Measurements from ENCODE around the gene CYFIP1. TPM values are rescaled to one million over a fixed set of nuclear protein-coding genes. Genes with fewer than 3 reads are reported as not detected.

Gene CYFIP1
- total RNA-seq, 2 donors from 2014 or later, result 21.1 to 32.7 TPM

- Histone ChIP-seq H3K9me3 (no peaks in the 10 kb centered on the region), H3K4me3 (no peak overlapping the region), H3K27ac (no peak overlapping the region), H3K27me3 (no peaks in the 10 kb centered on the region), H3K4me1 (peaks cover 0 to 30% of the 10 kb centered on the region in 2 donors), H3K36me3 (peaks cover 37% of the 10 kb centered on the region)
- DNase-seq (ENCODE audit: low spot score), result no peak
- no peak for TF ChIP-seq CTCF (IDR thresholded peaks at IDR 0.05)
Measured at GRCh38 chr15:22944651-22945050, 35.5 kb downstream of the CYFIP1 start.

- H3K27me3 ChIP-seq, result no peaks in the 10 kb centered on the region
- no peak for DNase-seq (ENCODE audit: low spot score)
- peaks cover 0 to 15% of the 10 kb centered on the region in 2 donors for H3K4me1 ChIP-seq
- no peaks in the 10 kb centered on the region for H3K9me3 ChIP-seq
- peaks cover 51% of the 10 kb centered on the region for H3K36me3 ChIP-seq
- no peak overlapping the region for H3K4me3 ChIP-seq
- H3K27ac ChIP-seq, result no peak overlapping the region
- TF ChIP-seq CTCF (IDR thresholded peaks at IDR 0.05), result no peak
Measured at GRCh38 chr15:22942877-22943276, 37.3 kb downstream of the CYFIP1 start.

- no peak for TF ChIP-seq CTCF (IDR thresholded peaks at IDR 0.05)
- Histone ChIP-seq H3K36me3 (peaks cover 56% of the 10 kb centered on the region), H3K4me1 (peaks cover 0 to 10% of the 10 kb centered on the region in 2 donors), H3K9me3 (no peaks in the 10 kb centered on the region), H3K4me3 (no peak overlapping the region), H3K27ac (no peak overlapping the region), H3K27me3 (no peaks in the 10 kb centered on the region)
- no peak for DNase-seq (ENCODE audit: low spot score)
Measured at GRCh38 chr15:22942306-22942855, 37.8 kb downstream of the CYFIP1 start.

GRCh38 chr15:22941179-22941578 is 39.0 kb downstream of the CYFIP1 start:
- H3K9me3 ChIP-seq, result no peaks in the 10 kb centered on the region
- H3K4me3 ChIP-seq, result no peak overlapping the region
- peaks cover 65% of the 10 kb centered on the region for H3K36me3 ChIP-seq
- H3K4me1 ChIP-seq, result peaks cover 0 to 8% of the 10 kb centered on the region in 2 donors
- no peak for TF ChIP-seq CTCF (IDR thresholded peaks at IDR 0.05)
- DNase-seq (ENCODE audit: low spot score), result no peak
- H3K27me3 ChIP-seq, result no peaks in the 10 kb centered on the region
- H3K27ac ChIP-seq, result no peak overlapping the region

- no peak for TF ChIP-seq CTCF (IDR thresholded peaks at IDR 0.05)
- H3K27me3 ChIP-seq, result no peaks in the 10 kb centered on the region
- H3K9me3 ChIP-seq, result no peaks in the 10 kb centered on the region
- H3K27ac ChIP-seq, result no peak overlapping the region
- H3K4me3 ChIP-seq, result no peak overlapping the region
- peaks cover 71% of the 10 kb centered on the region for H3K36me3 ChIP-seq
- peaks cover 0 to 5% of the 10 kb centered on the region in 2 donors for H3K4me1 ChIP-seq
- no peak for DNase-seq (ENCODE audit: low spot score)
Measured at GRCh38 chr15:22939652-22940061, 40.5 kb downstream of the CYFIP1 start.

GRCh38 chr15:22939051-22939450 is 41.1 kb downstream of the CYFIP1 start:
- Histone ChIP-seq H3K9me3 (no peaks in the 10 kb centered on the region), H3K27ac (no peak overlapping the region), H3K4me1 (no peaks in the 10 kb centered on the region), H3K27me3 (no peaks in the 10 kb centered on the region), H3K4me3 (no peak overlapping the region), H3K36me3 (peaks cover 66% of the 10 kb centered on the region)
- no peak for DNase-seq (ENCODE audit: low spot score)
- TF ChIP-seq CTCF (IDR thresholded peaks at IDR 0.05), result no peak

Measured in right atrium auricular region (tissue), 2 donors.